ENCODE measurements around the gene KCNMB2. TPM values are rescaled to one million over a fixed set of nuclear protein-coding genes. Genes with fewer than 3 reads are reported as not detected.

The KCNMB2 gene
- polyA plus RNA-seq, 3 donors, result not detected

DNA sequence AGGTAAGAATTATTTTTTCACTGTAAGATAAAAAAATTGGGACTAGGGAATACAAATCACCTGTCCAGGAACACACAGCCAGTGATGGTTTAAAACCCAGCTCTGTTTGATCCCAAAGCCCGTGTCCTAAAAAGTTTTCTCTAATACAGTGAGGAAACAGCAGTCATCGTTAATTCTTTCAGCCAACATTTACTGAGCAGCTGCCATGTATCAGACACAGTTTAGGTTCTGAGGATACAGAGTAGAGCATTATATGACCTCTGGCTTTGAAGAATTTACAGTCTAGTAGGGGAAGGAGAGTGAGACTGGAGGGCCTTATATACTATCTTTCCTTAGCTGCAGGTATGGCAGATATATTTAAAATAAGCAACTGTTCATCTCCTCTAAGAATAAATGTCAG, 82.7 kb downstream of the KCNMB2 start:
- H3K36me3 ChIP-seq (replicated peaks in 1 of 2; ENCODE audit: control insufficient read depth in 1 of 2, insufficient read depth in 2 of 2, low read length in 2 of 2), result no peaks in the 10 kb centered on the region
- peaks cover 12 to 19% of the 10 kb centered on the region in 2 donors for H3K9me3 ChIP-seq (replicated peaks in 1 of 2; ENCODE audit: control insufficient read depth in 1 of 2, insufficient read depth in 1 of 2, low read length in 2 of 2)
- no peak overlapping the region for H3K27ac ChIP-seq (ENCODE audit: low read depth in 1 of 2, low read length in 2 of 2)
- no peak for DNase-seq
- no peaks in the 10 kb centered on the region for H3K79me2 ChIP-seq (ENCODE audit: insufficient read depth, low read length)
- Mint-ChIP-seq H3K4me1 (no peaks in the 10 kb centered on the region), H3K36me3 (no peaks in the 10 kb centered on the region), H3K27ac (no peak overlapping the region), H3K9me3 (peaks cover 0 to 7% (median 3%) of the 10 kb centered on the region in 7 donors), H3K4me3 (no peak overlapping the region), H3K27me3 (ENCODE audit: low read depth in 3 of 3) (peaks cover 0 to 2% (median 1%) of the 10 kb centered on the region in 3 donors)
- intact Hi-C loops (cut with micrococcal nuclease), result no loop called here
- no peak overlapping the region for H2AFZ ChIP-seq (ENCODE audit: insufficient read depth, low read depth, low read length, poor library complexity, severe bottlenecking)
- no peak overlapping the region for H3K4me3 ChIP-seq (replicated peaks in 1 of 3; ENCODE audit: low read depth in 2 of 3, low read length in 3 of 3)
- no peak overlapping the region for H3K4me2 ChIP-seq (replicated peaks; ENCODE audit: extremely low read depth, low read length, poor library complexity, severe bottlenecking)
- H4K20me1 ChIP-seq (ENCODE audit: insufficient read depth, low read length), result no peaks in the 10 kb centered on the region
- 100% methylated on average over 1 of the region's 2 CpGs for WGBS (ENCODE audit: insufficient coverage)
- TF ChIP-seq, protein P1, sequence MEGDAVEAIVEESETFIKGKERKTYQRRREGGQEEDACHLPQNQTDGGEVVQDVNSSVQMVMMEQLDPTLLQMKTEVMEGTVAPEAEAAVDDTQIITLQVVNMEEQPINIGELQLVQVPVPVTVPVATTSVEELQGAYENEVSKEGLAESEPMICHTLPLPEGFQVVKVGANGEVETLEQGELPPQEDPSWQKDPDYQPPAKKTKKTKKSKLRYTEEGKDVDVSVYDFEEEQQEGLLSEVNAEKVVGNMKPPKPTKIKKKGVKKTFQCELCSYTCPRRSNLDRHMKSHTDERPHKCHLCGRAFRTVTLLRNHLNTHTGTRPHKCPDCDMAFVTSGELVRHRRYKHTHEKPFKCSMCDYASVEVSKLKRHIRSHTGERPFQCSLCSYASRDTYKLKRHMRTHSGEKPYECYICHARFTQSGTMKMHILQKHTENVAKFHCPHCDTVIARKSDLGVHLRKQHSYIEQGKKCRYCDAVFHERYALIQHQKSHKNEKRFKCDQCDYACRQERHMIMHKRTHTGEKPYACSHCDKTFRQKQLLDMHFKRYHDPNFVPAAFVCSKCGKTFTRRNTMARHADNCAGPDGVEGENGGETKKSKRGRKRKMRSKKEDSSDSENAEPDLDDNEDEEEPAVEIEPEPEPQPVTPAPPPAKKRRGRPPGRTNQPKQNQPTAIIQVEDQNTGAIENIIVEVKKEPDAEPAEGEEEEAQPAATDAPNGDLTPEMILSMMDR (IDR thresholded peaks at IDR 0.05), result no peak
- H3K27me3 ChIP-seq (ENCODE audit: control insufficient read depth in 2 of 2, insufficient read depth in 2 of 2, low read length in 2 of 2), result no peaks in the 10 kb centered on the region
- H3K9ac ChIP-seq (ENCODE audit: insufficient read depth, low read length, poor library complexity, severe bottlenecking), result no peak overlapping the region
- no peaks in the 10 kb centered on the region for H3K4me1 ChIP-seq (ENCODE audit: control insufficient read depth in 1 of 2, insufficient read depth in 2 of 2, low read length in 2 of 2)

- Histone ChIP-seq H3K9ac (ENCODE audit: insufficient read depth, low read length, poor library complexity, severe bottlenecking) (no peak overlapping the region), H3K9me3 (replicated peaks in 1 of 2; ENCODE audit: control insufficient read depth in 1 of 2, insufficient read depth in 1 of 2, low read length in 2 of 2) (peaks cover 0 to 8% of the 10 kb centered on the region in 2 donors), H3K4me1 (ENCODE audit: control insufficient read depth in 1 of 2, insufficient read depth in 2 of 2, low read length in 2 of 2) (no peaks in the 10 kb centered on the region), H3K27ac (ENCODE audit: low read depth in 1 of 2, low read length in 2 of 2) (no peak overlapping the region), H3K4me3 (replicated peaks in 1 of 3; ENCODE audit: low read depth in 2 of 3, low read length in 3 of 3) (no peak overlapping the region), H3K4me2 (replicated peaks; ENCODE audit: extremely low read depth, low read length, poor library complexity, severe bottlenecking) (no peak overlapping the region), H4K20me1 (ENCODE audit: insufficient read depth, low read length) (no peaks in the 10 kb centered on the region), H3K79me2 (ENCODE audit: insufficient read depth, low read length) (no peaks in the 10 kb centered on the region), H3K27me3 (ENCODE audit: control insufficient read depth in 2 of 2, insufficient read depth in 2 of 2, low read length in 2 of 2) (no peaks in the 10 kb centered on the region), H2AFZ (ENCODE audit: insufficient read depth, low read depth, low read length, poor library complexity, severe bottlenecking) (no peak overlapping the region), H3K36me3 (replicated peaks in 1 of 2; ENCODE audit: control insufficient read depth in 1 of 2, insufficient read depth in 2 of 2, low read length in 2 of 2) (no peaks in the 10 kb centered on the region)
- Mint-ChIP-seq H3K4me3 (no peak overlapping the region), H3K36me3 (no peaks in the 10 kb centered on the region), H3K9me3 (peaks cover 0 to 4% (median 2%) of the 10 kb centered on the region in 7 donors), H3K27me3 (ENCODE audit: low read depth in 3 of 3) (peaks cover 0 to 2% (median 0%) of the 10 kb centered on the region in 3 donors), H3K27ac (no peak overlapping the region), H3K4me1 (no peaks in the 10 kb centered on the region)
- DNase-seq, result no peak
- TF ChIP-seq, protein P1 (IDR thresholded peaks at IDR 0.05), result no peak
- intact Hi-C loops (cut with micrococcal nuclease), result no loop called here
- 83% methylated on average over 2 of the region's 3 CpGs for WGBS (ENCODE audit: insufficient coverage)
Measured at GRCh38 chr3:178623666-178624255, 87.5 kb downstream of the KCNMB2 start.
